NCI-H774 (cell line): ENCODE data around the gene AAGAB.
A peak's percentile ranks its signal among the peaks of the same experiment; 100 is the strongest.

Source experiments
- DNase-seq: peaks from one replicate; lab custom pipeline; 2025; lab: John Stamatoyannopoulos, UW

Gene AAGAB

DNA sequence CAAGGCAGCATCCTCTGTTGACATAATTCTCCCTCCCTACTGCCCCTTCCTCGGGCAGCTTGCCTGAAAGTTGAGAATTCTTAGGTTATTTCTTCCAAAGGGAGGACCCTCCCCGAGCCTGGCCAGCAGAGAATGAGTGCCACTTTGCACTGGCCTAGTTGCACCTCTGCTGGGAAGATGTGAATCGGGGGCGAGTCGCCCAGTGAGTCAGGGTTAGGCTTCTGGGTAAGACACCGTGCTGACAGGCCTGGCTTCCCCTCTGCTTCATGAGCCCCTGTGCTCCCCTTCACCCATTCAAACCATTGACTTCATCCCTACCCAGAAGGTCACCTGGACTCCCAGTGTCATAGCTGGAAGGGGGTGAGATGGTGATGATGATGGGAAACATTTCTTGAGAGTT, 82.3 kb downstream of the AAGAB start:
- no peak for DNase-seq

DNA sequence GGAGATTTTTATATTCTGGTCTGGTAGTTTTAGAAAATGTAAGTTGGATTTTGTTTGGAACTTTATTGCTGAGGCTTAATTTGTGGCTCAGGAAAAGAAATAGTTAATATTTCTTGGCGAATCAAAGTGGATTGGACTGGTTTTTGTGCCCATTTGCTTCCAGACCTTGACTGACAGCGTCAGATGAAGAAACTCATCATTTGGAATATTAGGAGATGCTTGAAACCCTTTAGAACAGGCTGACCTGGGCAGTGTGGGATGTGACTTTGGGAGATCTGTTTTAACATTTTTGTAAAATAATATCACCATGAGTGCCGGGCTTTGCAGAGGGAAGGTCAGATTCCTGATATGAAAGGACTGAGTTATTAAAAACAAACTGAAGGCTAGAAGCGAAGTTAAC, 83.0 kb downstream of the AAGAB start:
- DNase-seq = no peak

- DNase-seq = no peak
These were observed 84.1 kb downstream of the AAGAB start for GRCh38 chr15:67170143-67170925.

DNA sequence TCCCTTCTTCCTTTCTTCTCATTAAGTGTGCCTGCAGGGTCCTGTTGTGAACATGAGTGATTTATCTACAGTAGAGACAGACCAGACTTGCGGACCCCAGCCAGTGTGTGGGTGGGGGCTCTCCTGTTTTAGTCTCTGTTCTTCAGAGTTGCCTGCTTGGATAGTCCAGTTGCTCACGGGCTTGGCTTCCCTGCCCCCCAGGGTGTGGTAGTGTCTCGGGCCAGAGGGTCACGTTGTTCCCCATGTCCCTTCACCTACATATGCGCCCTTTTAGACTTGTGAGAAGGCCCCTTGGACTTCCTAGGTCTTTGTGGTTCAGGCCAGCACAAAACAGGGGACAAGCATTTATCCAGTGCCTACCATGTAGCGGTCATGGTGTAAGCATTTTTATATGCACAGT, 85.8 kb downstream of the AAGAB start:
- DNase-seq = no peak

GRCh38 chr15:67167091-67167490, 87.4 kb downstream of the AAGAB start:
- DNase-seq = no peak

- no peak for DNase-seq
These were observed 88.0 kb downstream of the AAGAB start for GRCh38 chr15:67166280-67167009.

DNA sequence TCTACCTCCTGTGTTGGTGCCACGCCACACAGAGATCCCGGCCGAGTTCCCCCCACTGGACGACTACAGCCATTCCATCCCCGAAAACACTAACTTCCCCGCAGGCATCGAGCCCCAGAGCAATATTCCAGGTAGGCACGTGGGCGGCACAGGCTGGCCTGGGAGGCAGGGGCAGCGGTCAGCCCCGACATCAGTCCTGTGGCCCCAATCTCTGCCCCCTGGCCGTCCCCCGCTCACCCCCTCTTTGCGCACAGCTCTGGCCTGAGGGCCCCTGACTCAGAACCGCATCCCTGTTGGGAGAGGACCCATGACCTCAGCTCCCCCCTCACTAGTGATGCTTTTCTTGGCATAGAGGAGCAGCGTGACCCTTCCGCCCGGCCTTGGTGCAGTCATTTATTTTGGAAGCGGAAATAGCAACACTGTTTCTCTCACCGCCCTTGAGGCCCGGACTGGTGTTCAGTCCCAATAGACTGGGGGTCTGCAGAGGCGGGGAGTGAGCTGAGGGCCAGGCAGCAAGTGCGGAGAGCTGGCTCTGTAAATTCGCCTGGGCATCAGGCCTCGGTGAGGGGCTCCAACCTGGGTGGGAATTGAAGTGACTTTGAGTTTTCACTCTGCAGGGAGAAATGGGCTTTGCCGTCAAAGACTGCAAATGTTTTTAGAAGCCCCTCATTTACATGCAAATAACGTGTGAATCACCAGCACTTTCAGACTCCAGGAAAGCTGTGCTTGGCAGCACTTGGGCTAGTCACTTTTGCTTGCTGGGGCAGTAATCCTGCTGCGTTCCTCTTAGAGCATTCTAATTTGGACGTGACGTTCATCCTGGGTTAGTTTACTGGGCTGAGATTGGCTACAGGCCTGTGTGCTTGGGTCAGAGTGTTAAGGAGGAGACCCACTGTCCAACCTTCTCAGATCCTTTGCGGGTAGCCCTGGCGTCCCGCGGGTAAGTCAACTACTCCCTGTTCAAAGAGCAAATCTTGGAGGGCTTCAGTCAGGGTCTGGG, 88.9 kb downstream of the AAGAB start:
- no peak for DNase-seq

- DNase-seq = no peak
These were observed 89.6 kb downstream of the AAGAB start for GRCh38 chr15:67164811-67165253.

DNA sequence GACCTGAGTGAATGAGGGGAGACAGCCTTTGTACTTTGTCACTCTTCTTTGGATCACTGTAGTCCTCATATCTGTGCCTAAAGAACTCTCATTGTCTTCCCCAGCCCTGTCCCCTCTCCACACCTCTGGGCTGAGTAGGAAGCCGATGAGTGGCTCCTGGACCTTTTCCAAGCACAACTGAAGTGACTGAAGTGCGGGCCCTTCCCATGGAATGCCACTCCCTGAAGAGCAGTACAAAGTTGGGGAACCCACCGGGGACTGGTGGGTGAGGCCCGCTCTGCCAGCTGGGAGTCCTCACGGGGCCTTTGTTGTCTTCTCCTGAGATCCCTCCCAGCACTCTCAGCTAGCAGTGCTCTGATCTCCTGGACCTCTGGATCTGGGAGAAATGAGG, 90.1 kb downstream of the AAGAB start:
- DNase-seq = no peak

- DNase-seq = no peak
These were observed 91.3 kb downstream of the AAGAB start for GRCh38 chr15:67163180-67163579.

GRCh38 chr15:67161881-67162280, 92.6 kb downstream of the AAGAB start:
- no peak for DNase-seq

DNA sequence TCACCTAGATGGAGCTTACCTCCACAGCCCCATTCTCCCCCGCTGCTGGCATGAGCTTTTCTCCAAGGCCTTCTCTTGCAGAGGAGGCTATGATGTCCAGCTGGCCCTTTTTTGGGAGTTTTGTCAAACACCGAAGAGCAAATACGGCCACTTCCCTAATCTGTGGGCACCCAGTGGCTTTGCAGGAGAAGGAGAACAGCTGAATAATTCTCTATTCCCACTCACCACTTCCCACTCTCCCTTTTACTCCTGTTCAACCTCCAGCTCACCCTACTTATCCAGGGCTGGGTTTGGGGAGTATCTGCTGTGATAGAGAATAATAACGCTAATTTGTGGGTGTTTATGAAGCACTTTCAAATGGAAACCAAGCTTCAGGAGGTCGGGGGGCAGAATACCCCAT, 93.0 kb downstream of the AAGAB start:
- DNase-seq = no peak

- DNase-seq = no peak
These were observed 96.1 kb downstream of the AAGAB start for GRCh38 chr15:67158367-67158766.

DNA sequence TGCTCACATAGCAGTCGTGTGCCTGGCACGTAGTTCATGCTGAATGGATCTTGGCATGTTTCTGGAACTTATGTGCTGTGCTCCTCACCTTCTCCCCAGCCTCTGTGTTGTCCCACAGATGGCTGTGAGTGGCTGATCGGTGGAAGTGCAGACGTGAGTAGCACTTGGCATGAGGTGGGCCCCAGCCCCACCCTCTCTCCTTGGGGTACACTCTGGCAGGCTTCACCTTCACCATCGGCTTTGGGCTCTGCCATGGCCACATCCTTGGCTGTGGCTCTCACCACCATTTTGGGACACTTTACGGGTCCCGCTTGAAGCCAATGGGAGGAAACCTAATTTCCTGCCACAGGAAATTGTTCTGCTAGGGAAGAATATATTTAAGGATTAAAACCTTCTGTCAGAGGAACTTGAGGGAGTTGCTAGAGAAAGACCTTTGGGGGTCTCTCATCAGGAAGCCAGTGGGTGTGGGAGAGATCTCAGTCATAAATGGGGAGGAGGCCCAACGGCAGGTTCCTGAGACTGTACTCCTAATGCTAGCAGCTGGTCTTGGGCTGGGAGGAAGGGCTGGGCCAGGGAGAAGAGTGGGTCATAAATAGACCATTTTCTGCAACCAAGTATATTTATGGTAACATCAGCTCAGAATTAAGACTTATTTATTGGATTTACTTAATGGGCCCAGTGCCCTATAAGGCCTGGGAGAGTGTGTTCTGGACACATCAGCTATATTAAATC, 96.8 kb downstream of the AAGAB start:
- DNase-seq = no peak

GRCh38 chr15:67156834-67157233, 97.6 kb downstream of the AAGAB start:
- no peak for DNase-seq

DNA sequence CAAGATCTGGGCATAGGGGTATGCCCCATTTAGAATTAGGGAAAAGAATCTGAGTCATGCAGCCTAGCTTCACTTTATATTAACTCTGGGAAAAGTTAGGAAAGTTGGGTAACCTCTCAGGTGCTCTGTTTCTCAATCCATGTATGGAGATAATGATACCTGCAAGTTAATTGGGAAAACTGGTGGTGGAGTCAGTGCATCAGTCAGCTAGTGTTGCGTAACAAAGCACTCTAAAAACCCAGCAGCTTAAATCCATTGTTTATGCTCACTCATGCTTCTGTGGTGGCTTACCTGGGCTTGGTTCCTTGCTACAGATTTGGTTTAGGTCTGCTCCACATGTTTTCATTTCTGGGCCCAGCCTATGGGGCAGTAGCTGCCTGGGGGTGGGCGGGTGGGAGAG, 98.0 kb downstream of the AAGAB start:
- DNase-seq = no peak

- DNase-seq = no peak
These were observed 100.2 kb downstream of the AAGAB start for GRCh38 chr15:67154249-67154648.

- DNase-seq = peak; percentile 57
These were observed 101.4 kb downstream of the AAGAB start for GRCh38 chr15:67153044-67153443.

- no peak for DNase-seq
These were observed 102.0 kb downstream of the AAGAB start for GRCh38 chr15:67152429-67152828.
